GM19452 (cell line): ENCODE data around the gene ARMC9.

Experiments
- ATAC-seq: cut with Tn5 transposase; IDR thresholded peaks from one replicate; pipeline ENCODE4 v1.9.1; 2021; ENCODE audit not compliant: unreplicated experiment

Gene ARMC9

DNA sequence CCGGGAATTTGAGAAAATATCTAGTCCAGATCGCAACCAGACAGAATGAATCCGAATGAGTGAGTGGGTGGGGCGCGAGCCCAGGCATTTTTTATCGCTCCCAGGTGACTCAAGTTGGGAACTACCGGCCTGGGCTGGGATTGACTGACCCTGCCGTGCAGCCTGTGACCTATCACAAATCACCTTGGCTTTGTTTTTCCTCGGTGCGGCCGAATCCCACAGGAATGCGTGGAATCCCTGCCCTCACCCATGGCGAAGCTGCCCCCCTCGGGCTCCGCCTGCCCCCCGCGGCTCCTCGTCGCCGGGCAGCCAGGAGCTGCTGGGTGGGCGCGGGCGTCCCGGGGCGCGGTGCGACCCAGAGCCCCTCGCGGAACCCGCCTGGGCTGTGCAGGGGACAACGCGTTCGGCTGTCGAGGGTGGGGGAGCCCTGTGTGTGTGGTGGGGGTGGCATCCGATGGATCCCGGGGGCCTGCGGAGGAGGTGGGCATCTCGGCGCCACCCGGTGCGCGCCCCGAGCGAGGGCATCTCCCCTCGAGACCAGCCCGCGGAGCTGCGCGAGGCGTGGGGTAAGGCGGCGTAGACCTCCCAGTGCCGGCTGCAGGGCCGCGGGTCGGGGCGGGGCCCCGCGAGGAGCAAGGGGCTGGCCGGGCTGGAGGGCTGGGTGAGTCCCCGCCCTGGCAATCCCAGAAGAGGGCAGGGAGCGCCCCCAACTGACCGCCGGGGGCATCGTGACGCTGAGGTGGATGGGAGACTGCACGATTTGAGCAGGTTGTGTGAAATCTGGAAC lies 213.6 kb downstream of the ARMC9 start:
- ATAC-seq: peak; percentile 96

DNA sequence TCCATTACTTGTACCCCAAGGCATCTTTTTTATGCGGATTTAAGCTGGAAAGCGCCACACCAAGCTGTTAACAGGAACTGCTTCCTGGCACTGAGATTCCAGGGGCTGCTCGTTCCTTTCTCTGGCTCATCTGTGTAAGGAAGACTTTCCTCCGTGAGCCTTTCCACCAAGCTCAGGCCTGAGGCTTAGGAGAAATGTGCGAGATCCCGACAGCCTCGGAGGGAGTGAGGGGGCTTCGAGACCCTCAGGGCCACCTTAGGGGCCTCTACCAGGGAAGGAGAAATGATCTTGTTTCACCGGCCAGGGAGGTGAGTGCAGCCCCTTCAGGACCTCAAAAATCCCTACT lies 214.2 kb downstream of the ARMC9 start:
- no peak for ATAC-seq

DNA sequence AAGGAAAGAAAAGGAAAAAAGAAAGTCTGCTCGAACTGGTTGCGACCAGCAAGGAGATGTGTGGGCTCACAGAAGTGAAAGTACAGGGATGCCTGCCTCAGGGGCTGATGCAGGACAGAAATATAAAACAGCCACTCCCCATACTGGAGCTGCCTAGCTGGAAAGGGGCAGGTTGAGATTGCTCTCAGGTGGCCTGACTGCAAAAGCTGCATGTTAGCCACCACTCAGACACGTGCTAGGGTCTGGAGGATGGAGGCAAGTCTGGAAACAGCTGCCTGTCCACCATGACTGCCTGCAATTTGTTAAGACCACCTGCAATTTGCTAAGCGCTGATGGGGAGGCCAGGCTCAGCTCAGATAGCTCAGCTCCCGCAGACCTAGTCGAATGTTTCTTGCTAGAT lies 215.0 kb downstream of the ARMC9 start:
- ATAC-seq: no peak

DNA sequence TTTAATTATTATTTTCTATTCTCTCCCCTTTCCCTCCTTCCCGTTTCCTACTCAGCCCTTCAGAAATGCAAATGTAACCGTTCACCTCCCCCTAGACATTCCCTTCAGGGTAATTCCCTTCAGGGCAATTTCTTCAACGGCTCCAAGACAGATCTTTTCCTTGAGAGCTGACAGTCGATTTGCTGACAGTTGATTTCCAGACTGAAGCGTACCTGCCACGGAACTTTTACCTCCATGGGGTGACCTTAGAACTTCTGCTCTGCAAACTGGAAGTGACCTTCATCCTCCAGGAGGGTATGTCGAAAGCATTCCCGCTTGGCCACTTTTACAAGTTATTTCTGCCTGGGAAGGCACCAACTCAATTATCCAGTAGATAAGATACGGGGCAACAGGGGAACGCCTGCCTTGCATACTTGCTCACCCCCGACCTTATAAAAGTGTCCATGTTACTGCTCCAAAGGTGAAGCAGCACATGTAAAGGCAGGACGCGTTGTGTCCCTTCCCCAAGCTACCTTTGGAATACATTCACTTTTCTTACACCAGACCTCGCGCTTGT lies 215.6 kb downstream of the ARMC9 start:
- ATAC-seq: no peak

DNA sequence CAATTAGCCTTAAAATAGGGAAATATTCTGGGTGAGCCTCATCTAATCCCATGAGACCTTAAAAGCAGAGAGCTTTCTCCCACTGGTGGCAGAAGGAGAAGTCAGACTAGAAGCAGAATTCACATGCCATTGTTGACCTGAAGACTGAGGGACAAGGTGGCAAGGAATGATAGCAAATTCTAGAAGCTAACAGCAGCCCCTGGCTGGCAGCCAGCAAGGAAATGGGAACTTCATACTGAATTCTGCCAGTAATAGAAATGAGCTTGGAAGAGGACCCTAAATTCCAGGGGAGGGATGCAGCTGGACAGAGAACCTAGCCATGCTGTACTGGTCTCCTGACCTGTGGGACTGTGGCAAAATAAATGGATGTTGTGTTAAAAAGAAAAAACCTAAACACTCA lies 216.6 kb downstream of the ARMC9 start:
- ATAC-seq: no peak

DNA sequence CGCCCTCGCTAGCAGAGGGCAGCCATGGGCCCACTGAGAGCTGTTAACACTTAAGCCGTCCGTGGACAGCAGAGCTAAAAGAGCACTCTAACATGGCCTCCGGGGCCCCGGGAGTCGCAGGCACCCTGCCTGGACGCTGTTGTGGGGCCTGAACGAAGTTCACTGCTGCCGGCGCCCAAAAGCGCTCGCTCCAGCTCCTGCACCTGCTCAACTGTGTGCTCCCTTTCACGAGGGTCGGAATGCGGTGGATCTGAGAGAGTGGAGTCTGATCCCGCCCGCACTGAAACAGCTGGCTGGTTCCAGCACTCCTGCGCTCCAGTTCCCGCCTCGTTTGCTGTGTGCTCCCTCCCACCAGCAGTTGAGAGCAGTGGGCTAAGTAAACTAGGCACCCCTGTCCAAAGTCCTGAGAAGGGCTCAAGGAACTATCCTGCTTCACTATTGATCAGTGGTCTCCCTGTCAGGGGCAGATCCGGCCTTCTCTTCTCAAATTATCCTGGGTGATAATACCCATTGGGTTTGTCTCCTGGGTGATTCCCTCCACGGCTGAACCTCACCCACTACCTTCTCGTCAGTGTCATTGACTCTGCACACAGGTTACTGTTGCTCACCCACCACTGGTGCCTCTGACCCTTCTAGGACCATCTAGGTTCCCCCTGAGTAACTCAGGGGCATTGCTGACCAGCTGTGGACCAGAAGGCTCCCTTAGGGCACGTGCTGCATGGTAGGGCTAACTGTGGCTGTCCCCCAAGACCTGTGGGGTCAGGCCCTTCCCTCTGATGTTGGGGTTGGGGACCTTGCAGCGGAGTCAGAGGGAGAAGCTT lies 220.6 kb downstream of the ARMC9 start:
- ATAC-seq: no peak

DNA sequence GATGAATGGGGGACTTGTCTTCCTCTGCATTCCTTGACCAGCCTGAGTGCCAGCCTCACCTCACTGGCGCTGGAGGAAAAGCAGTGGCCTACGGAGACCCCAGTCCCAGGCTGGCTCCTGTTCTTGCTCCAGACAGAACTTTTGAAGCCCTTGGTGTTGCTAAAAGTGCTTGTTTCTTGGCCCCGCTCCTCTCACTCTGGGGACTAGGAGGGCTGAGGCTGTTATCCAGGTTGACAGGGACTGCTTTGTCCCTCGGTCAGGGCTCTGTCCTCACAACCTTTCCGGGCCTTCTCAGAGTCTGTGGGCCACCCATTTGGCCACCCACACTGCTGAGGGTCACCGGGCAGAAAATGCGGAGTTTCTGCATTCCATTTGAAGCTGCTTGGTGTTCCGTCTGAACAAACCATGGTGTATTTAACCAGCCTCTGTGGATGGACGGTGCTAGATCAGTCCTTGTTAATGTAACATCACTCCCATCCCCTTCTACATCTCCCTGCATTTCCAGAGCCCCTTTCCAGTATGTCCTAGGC lies 222.7 kb downstream of the ARMC9 start:
- ATAC-seq: no peak

DNA sequence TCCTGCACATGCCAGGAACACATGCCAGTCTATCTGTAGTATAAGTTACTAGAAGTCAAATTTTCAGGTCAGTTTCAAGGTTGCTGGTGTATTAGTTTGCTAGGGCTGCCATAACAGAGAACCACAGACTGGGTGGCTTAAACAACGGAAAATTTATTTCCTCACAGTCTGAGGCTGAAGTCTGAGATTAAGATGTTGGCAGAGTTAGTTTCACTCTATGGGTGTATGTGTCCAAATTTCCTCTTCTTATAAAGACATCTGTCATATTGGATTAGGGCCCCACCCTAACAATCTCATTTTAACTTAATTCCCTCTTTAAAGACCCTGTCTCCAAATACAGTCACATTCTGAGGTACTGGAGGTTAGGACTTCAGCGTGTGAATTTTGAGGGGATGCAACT lies 223.6 kb downstream of the ARMC9 start:
- ATAC-seq: no peak

DNA sequence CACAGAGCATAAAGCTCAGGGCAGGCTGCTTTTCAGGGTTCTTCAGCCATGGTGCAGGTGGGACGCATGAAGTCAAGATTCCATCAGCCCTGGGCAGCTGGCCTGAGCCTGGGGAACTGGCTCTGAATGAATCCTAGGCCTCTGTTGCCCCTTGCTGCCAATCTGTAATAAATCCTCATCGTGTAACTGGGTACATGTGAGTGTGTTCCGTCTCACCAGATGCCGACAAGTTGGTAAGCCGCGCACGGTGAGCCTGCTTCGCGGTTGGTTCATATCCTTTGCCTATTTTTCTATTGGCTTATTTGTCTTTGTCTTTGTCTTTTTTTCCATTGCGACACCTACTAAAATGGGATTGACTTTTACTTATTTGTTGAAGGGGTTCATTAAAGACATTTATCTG lies 224.7 kb downstream of the ARMC9 start:
- no peak for ATAC-seq
